Umbilical cord (tissue), 2 donors: ENCODE results near the gene DGKH. TPM values are rescaled to one million over a fixed set of nuclear protein-coding genes. Genes with fewer than 3 reads are reported as not detected.
A peak's percentile ranks its signal among the peaks of the same experiment; 100 is the strongest.
"Not testable (repeated sequence)": the region's sequence is repeated elsewhere in the genome, so short reads cannot be mapped to it uniquely, and the experiment has no call there.

Experiments
- DNase-seq: peaks from one replicate; pipeline ENCODE4 v3.0.0-alpha.2; 2015; ENCODE audit warnings: low spot score
- total RNA-seq: library from RNA; depleted of rRNA; stranded (reverse); fragments of >200 nt; gene quantifications from one replicate; pipeline ENCODE4 v1.2.3, GENCODE V29; 2014; ENCODE audit warnings: low replicate concordance; ENCODE audit not compliant: insufficient read depth

DGKH gene
- total RNA-seq, 1 donor from 2014 or later, result 17.1 TPM

DNA sequence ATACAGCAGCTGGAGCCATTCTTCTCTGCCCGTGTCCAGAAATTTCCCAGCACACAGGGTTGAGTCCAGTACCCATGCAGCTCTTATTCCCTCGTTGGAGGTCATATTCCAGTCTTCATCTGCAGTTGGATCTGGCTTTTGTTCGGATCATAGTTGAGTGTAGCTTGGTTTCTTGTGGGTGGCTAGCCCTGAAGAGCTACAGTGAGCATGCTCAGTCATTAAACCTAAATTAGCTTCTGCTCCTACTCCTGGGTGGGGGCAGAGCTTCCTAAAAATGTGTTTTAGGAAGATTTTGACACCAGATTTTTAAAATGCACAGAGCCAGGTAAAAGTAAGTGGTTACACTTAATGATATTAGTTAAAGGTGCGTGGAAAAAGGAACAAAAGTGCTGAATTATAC, 64.4 kb downstream of the DGKH start:
- no peak for DNase-seq

DNA sequence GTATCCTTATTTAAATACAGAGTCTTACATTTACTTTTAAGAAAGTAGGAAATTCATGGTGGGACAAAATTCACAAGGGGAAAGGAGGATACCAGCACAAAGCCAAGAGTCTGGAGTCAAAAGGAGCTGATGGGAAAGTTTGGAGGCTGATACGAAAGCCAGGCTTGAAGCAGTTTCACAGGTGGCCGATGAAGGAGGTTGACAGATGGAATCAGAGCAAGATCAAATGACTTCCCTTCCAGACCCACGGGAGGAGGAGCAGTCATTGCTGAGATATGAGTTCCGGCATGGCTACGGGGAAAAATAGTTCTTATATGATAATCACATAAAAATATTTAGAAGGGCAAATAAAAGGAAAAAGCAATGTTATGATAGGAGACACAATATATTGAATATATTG, 65.0 kb downstream of the DGKH start:
- no peak for DNase-seq

DNA sequence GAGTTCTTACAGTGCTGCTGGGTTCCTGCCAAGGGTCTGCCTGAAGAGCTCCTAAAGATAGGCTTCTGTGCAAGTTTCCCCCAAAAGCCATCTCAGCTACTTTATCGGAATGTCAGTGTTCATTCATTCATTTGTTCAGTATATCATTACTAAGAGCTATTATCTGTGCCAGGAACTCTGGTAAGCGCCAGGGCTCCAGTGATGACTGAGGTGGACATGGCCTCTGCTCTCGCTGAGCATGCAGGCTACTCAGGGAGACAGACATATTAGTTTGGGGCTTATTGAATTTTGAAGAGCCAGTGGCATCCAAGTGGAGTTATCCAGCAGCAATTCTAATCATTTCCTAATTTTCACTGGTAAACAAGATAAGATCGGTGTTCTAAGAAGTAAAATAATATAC, 65.8 kb downstream of the DGKH start:
- DNase-seq, result no peak

DNA sequence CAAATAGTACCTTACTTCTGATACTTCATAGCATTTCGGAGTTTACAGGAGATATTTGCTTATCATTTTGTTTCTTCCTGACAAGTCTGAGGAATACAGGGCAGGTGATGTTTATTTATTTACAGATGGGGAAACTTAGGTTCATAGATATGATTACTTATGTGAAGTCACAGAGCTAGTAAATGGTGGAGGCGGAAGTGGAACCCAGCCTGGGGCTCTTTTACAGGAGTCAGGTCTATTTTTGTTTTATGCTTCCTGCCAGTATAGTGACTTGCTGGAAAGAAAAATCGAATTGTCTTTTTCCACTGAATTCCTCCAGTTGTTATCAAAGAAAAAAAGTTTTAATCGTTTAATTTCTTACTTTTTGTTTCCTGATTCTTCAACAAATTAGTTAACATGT, 66.5 kb downstream of the DGKH start:
- DNase-seq, result no peak

DNA sequence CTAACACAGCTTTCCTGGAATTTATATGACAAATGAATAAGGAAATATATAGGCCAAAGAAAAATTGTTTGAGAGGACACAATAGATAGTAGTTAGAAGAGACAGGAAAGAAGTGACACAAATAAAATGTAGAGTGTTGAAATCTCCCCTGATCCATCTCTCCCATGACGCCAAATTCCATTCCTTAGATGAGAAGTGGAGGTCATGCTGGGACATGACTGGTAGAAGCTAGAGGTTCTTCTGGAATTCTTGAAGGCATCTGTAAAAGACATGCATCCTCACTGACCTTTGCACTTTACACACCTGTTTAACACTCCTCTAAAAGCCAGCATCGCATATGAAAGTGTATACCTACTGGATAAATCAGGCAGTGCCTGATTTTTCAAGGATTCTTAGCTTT, 67.8 kb downstream of the DGKH start:
- no peak for DNase-seq

DNA sequence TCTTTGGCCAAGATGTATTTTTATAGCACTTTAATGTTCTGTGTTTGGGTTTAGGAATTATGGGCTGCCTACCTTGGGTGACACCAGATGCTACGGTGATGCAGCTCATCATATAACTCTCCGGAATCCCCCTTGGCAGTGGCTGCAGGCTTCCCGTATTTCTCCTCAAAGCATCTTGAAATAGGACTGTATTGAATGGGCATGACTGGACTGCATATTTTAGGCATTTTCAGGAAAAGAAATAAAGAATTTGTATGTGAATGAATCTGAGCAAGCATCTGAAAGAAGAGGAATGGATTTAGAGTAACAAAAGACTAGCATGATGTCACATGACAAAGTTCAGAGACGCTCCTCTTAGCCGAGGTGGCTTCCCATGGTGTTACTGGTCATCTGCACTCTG, 70.6 kb downstream of the DGKH start:
- DNase-seq, result no peak

DNA sequence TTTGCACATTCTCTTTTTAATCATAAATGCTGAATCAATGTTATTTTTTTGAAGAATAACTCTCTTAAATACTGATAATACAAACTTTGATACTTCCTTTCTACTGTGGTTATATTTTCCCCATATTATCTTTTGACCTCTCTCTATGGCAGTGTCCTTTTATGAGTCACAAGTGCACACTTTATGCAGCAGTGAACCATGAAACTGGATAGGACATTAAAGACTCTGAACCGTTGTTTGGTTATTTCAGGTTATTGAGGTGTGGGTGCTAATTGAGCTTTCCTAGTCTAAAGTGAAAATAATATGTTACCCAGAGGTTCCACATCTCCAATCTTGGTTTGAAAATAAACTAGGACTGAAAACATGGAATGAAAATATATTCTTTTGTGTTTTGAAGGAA, 71.4 kb downstream of the DGKH start:
- no peak for DNase-seq

DNA sequence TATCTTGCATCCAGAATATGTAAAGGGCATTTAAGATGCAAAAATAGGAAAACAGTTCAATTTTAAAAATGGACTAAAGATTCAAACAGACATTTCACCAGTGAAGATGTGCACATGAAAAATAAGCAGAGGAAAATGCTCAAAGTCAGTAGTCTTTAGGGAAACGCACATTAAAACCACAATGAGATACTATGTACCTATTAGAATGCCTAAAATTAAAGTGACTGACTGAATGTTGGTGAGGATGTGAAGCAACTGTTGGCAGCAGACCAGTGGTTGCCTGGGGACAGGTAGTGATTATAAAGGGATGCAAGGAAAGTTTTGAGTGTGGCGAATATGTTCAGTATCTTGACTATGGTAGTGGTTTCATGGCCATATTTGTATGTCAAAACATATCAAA, 75.2 kb downstream of the DGKH start:
- DNase-seq, result no peak

DNA sequence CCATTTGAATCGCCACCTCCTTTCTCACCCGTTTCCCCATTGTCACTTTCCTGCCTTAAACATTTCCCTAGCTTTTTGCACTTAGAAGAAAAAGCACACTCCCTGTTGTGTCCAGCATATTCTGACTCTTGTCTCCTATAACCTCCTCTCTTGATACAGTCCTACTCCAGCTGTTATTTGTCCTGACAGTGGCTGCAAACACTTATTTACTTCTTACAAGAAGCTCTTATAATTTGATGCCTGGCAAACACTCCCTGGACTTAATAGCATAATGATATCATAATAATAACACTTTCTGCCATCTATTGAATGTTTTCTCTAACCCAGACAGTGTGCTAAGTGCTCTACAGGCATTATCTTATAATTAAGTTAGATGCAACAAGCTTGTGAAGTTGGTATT, 76.6 kb downstream of the DGKH start:
- DNase-seq, result no peak

DNA sequence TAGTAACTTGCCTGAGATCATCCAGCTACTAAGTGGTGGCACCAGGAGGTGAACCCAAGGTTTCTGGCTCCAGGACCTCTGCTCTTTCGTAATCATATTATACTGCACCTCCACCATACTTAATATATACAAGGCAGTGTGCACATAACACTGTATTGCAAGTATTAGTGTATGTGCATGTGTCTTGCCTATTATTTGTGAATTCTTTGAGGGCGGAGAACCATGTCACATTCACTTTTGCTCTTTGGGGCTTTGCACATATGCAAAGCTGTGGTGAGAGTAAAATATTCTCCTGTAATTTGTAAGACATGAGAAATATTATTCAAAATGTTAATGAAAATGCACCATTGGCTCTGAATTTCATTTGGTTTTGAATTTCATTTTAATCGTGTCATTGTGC, 78.6 kb downstream of the DGKH start:
- no peak for DNase-seq

DNA sequence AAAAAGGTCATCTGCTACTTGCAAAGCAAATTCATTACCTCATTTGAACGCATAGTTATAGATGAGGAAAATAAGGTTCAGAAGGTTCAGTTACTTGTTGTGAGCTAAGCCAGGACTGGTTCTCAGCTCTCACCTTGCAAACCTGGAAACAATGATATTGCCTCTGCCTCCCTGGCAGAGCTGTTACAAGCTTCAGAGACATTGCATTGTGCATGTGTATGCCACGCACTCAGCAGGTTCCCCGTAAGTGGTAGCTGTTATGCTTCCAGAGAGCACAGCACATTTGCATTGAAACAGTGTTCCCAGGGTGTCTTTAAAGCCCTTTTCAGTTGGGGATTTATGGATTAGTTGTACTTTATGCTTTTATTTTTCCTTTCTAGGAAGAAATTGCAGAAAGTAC, 80.6 kb downstream of the DGKH start:
- DNase-seq, result no peak

DNA sequence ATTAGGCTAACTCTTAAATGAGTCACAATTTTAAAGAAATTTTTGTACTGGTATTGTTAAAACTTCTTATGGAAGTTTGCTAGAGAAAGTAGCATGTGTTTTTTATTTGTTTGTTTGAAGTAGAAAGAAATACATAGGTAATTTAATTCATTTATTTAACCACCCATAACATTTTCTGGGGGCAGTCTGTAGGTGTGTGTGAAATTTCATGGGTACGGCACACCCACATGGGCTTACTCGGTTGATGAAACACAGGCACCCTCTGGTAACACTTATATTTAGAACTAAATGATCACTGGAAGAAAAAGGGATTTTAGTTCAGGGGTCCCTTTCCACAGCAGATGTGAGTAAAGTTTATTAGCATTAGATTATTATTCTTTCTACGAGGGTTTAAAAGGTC, 88.1 kb downstream of the DGKH start:
- peak; percentile 28 for DNase-seq

DNA sequence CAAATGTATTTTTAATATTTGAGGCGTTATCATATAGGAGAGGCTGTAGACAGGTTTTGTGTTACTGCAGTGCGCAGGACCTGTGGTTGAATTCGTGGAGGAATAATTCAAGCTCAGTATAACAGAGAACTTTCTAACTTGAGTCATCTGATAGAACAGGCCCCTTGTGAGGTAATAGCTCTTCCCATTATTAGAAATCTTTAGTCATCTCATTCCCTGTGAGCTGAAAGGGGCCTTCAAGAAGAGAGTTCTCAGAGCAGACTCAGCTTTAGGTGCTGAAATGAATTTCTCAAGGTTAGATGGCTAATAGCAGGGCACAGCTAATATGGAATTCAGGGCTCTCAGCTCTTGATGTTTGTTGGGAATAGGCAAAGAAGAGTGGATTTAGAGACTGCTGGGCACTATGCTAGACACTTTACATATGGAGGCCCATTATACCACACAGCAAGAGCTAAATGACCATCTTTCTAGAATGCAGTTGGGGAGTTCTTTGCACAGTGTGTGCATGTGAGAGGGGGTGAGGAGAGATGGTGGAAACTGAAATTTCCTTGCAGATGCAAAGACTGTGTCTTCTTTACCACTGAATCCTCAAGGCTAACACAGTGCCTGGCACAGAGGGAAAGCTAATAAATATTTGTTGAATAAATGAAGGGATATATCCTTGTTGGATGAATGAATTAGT, 89.5 kb downstream of the DGKH start:
- DNase-seq, result no peak

DNA sequence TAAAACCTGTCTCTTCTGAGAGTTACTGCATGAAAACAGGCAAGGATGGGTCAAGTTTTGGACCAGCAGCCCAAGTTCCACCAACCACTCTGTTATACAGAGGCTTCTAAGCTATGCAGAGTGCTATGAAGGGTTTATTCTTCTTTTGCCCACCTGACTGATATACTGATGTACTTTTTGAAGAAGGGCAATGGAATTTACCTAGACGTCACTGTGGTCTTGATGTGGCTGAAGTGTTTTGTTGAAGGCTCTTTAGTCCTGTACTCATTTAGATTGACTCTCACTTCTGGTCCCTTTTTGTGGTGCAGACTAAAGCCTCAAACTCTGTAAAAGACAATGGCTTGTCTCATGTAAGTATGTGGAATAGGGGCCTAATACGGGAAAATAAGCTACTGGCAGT, 92.0 kb downstream of the DGKH start:
- DNase-seq, result no peak

DNA sequence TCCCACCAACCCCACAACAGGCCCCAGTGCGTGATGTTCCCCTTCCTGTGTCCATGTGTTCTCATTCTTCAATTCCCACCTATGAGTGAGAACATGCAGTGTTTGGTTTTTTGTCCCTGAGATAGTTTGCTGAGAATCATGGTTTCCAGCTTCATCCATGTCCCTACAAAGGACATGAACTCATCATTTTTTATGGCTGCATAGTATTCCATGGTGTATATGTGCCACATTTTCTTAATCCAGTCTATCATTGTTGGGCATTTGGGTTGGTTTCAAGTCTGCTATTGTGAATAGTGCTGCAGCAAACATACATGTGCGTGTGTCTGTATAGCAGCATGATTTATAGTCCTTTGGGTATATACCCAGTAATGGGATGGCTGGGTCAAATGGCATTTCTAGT, 92.6 kb downstream of the DGKH start:
- not testable (repeated sequence) for DNase-seq

DNA sequence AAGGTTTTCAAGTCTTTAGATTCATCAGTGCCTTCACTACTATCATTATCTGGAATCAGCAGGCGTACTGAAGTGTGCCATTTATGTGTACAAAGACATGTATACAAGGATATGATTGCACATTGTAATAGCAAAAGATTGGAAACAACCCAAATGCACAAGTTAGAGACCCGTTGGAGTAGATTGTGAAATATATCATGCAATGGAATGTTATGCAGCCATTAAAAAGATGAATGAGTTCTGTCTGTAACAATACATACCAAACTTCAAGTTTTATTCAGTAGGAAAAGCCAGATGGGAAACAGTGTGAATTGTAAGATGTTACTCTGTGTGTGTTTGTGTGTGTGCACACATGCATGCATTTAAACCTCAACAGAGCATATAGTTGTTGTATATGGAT, 97.9 kb downstream of the DGKH start:
- DNase-seq, result no peak

DNA sequence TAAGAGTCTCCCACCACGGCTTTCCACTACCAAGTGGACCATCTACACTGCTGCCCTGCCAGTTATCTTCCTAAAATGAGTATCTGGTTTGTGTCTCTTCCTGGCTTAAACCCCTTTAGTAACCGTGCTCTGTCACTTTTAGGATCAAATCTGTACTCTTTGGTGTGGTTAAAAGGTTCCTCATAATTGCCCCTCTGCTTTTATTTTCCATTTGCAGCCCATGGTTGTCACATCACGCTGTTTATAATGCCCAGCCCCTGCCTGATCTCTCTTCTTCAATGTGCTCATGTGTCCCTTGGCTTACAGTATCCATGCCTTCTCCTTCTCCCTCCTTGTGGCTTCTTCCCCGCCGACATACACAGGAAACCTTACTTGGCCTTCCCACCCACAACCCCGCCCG, 100.1 kb downstream of the DGKH start:
- no peak for DNase-seq

DNA sequence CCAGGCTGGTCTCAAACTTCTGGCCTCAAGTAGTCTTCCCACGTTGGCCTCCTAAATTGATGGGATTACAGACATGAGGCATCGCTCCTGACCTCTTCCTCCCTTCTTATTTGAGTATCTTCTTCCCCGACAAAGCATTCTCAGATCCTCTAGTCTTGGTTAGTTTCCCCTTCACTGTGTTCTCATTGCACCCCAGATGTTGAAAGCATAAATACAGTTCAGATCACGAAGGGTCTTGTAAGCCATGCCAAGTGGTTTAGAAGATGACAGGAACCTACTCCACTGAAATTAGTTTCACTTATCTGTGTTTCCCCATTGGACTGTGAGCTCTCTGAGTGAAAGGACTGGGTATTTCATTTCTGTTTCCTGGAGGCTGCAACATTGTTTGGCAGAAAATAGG, 100.7 kb downstream of the DGKH start:
- DNase-seq, result no peak

DNA sequence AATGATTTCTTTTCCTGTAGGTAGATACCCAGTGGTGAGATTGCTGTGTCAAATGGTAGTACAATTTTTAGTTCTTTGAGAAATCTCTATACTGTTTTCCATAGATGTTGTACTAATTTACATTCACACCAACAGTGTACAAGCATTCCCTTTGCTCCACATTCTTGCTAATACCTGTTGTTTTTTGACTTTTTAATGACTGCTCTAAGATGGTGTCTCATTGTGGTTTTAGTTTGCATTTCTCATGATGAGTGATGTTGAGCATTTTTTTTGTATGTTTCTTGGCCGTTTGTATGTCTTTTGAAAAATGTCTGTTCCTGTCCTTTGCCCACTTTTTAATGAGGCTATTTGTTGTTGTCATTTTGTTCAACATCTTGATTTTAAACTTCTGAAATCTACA, 103.3 kb downstream of the DGKH start:
- no peak for DNase-seq

DNA sequence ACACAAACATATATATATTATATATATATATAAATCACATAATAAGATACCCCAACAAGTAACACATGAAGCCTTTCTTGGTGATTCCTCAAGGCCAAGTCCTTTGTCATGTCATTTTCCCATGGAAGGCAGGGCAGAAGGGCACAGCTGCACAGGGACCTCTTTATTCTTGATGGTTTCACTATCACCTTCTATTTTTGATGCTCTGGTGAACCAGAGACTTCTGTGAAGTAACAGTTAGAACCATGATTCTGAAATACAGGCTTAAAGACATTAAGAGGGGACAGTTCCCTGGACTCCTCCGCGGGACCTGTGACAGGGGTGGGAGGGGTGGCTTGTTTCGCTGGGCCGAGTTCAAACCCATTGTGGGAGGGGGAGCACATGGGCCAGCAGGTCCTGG, 104.0 kb downstream of the DGKH start:
- no peak for DNase-seq

DNA sequence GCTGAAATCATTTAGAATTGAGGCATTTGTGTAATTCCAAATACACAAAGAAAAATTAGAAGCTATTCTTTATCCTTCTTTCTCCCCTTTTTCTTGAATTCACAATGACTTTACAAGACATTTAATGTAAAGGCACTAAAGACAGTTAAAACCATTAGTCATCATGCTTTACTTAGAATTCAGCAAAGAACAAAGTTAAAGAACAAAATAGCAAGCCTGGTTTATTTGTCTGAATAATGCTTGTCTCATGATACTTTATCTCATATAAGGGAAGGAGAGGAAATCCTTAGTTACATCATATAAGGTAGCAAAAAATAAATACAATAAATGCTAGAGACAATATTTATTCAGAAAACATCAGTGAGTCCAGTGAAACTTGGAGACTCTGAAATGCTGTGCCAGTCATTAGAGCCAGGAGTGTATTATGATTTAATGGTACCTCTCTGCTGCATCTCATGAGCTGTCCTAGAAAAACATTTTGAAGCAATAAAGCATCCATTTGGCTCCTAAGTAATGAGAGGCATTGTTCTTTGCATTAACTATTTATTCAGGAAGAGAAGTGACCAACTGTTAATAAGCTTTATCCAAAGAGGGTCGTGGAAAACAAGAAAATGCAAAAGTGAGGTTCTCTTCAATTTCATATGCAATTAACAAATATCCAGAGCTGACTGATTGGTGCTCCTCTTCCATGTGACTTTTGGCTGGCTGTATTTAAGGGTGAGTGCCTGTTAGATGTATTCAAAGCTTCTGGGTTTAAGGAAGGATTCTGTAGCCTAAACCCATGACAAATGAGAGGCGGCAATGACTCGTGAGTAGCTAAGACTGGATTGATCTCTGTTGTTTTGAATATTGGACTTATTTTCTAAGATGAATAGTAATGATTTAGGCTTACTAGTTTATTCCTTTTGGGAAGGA, 105.0 kb downstream of the DGKH start:
- DNase-seq, result peak; percentile 59

DNA sequence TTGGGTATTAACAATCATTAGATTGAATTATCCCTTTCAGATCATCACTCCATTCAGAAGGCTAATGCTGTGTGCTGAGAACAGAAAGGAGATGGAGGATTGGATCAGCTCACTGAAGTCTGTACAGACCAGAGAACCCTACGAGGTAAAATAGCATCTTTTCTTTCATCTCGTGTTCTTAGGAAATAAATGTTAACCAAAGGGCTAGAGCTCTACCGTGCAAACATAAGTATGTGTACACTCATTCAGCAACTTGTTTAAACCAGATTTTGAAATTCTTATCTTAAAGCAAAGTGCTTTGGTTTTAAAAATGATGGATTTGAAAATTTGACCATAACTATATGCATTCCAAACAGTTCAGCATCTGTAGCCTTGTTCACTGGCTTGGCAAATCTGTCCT, 106.8 kb downstream of the DGKH start:
- peak; percentile 51 for DNase-seq

DNA sequence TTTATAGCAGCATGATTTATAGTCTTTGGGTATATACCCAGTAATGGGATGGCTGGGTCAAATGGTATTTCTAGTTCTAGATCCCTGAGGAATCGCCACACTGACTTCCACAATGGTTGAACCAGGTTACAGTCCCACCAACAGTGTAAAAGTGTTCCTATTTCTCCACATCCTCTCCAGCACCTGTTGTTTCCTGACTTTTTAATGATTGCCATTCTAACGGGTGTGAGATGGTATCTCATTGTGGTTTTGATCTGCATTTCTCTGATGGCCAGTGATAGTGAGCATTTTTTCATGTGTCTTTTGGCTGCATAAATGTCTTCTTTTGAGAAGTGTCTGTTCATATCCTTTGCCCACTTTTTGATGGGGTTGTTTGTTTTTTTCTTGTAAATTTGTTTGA, 114.9 kb downstream of the DGKH start:
- not testable (repeated sequence) for DNase-seq
